GM12878 (cell line): Measurements from ENCODE around the gene PDLIM3. TPM values are rescaled to one million over a fixed set of nuclear protein-coding genes. Genes with fewer than 3 reads are reported as not detected.

ENCODE experiments used
- ATAC-seq: fragments of 200-7000 bp; cut with Tn5 transposase; 3 replicates; pipeline ENCODE4 v1.9.1; 2020; ENCODE audit warnings: mild to moderate bottlenecking, moderate library complexity
- BruUV-seq: library from RNA; stranded (reverse); fragments of 400-500 nt; replicated peaks from 2 replicates; lab custom pipeline; 2021; lab: Mats Ljungman, UMichigan
- CTCF ChIA-PET: fragments of 300-600 bp; sonication (Branson Sonifier 250); formaldehyde crosslinking; extraction: SDS; loops from one replicate; lab custom pipeline; 2021; ENCODE audit warnings: inconsistent platforms; lab: Yijun Ruan, JAX
- POLR2A ChIA-PET: fragments of 350-600 bp; formaldehyde crosslinking; extraction: SDS; loops from one replicate; lab custom pipeline; 2021; ENCODE audit warnings: inconsistent platforms; lab: Charles Lee
- RAD21 ChIA-PET: fragments of 300-600 bp; sonication (Branson Sonifier 250); formaldehyde crosslinking; loops from one replicate; lab custom pipeline; 2023; ENCODE audit warnings: antibody characterized with exemption; ENCODE audit not compliant: unreplicated experiment; lab: Charles Lee
- SMC1A ChIA-PET: fragments of 300-600 bp; sonication (Branson Sonifier 250); formaldehyde crosslinking; loops from one replicate; lab custom pipeline; 2023; ENCODE audit not compliant: unreplicated experiment, uncharacterized antibody; lab: Charles Lee
- DNase-seq: peaks from one replicate; pipeline ENCODE4 v3.0.0-alpha.2; 2011; ENCODE audit warnings: low read depth, low spot score
- FAIRE-seq: peaks from 3 replicates; lab custom pipeline; 2011; peaks lifted over from hg19 to GRCh38; lab: Jason Lieb, UNC
- H2AFZ ChIP-seq: 2 replicates; pipeline ENCODE4 v1.6.0; 2011; ENCODE audit warnings: low read depth, low read length, control low read depth; ENCODE audit not compliant: control insufficient read depth
- H3K27ac ChIP-seq: 2 replicates; pipeline ENCODE4 v1.5.1; 2011; ENCODE audit warnings: control low read depth; ENCODE audit not compliant: control insufficient read depth, insufficient read depth
- H3K27me3 ChIP-seq, 2 experiments: replicated peaks in 1 of 2; 2 replicates each; pipeline versions ENCODE4 v1.6.0 to v1.6.1; 2011; ENCODE audit warnings: low read length in 1 of 2; ENCODE audit not compliant: control insufficient read depth in 2 of 2, insufficient read depth in 2 of 2
- H3K36me3 ChIP-seq, 2 experiments: 2 replicates each; pipeline ENCODE4 v1.5.1; 2011; ENCODE audit warnings: low read length in 1 of 2; ENCODE audit not compliant: control insufficient read depth in 2 of 2, insufficient read depth in 2 of 2
- H3K4me1 ChIP-seq: 2 replicates; pipeline ENCODE4 v1.6.1; 2011; ENCODE audit warnings: mild to moderate bottlenecking, low read length, moderate library complexity, mixed read lengths; ENCODE audit not compliant: control insufficient read depth, insufficient read depth
- H3K4me2 ChIP-seq: 2 replicates; pipeline ENCODE4 v1.6.0; 2011; ENCODE audit warnings: control low read depth; ENCODE audit not compliant: control insufficient read depth, insufficient read depth
- H3K4me3 ChIP-seq: fragments of 200-600 bp; sonication (generic); 2 replicates; pipeline ENCODE4 v1.5.1; 2016
- H3K79me2 ChIP-seq: 2 replicates; pipeline ENCODE4 v1.6.0; 2011; ENCODE audit warnings: low read length; ENCODE audit not compliant: control insufficient read depth, insufficient read depth
- H3K9ac ChIP-seq: 2 replicates; pipeline ENCODE4 v1.8.0; 2011; ENCODE audit warnings: low read length, control low read depth, mixed read lengths; ENCODE audit not compliant: control insufficient read depth, insufficient read depth
- H3K9me3 ChIP-seq: replicated peaks from 3 replicates; pipeline ENCODE4 v1.5.1; 2011; ENCODE audit warnings: mild to moderate bottlenecking, low read length; ENCODE audit not compliant: control insufficient read depth, insufficient read depth
- H4K20me1 ChIP-seq: 2 replicates; pipeline ENCODE4 v1.6.0; 2011; ENCODE audit not compliant: control insufficient read depth, insufficient read depth
- ATF7 ChIP-seq: fragments of 450-650 bp; IDR thresholded peaks from 2 replicates; pipeline ENCODE4 v1.6.1; 2016; ENCODE audit warnings: low read depth, mild to moderate bottlenecking
- E4F1 ChIP-seq: fragments of 450-650 bp; IDR thresholded peaks from 2 replicates; pipeline ENCODE4 v1.6.1; 2018; ENCODE audit warnings: borderline replicate concordance, mild to moderate bottlenecking; ENCODE audit not compliant: partially characterized antibody
- HCFC1 ChIP-seq: fragments of 150-350 bp; IDR thresholded peaks from 2 replicates; pipeline ENCODE4 v1.6.1; 2014; ENCODE audit warnings: low read length
- HSF1 ChIP-seq: fragments of 150-350 bp; IDR thresholded peaks from 2 replicates; pipeline ENCODE4 v1.6.1; 2014; ENCODE audit warnings: mild to moderate bottlenecking, low read depth, low read length
- MXI1 ChIP-seq: fragments of 150-350 bp; IDR thresholded peaks from 2 replicates; pipeline ENCODE4 v1.6.1; 2011; ENCODE audit warnings: low read depth, mild to moderate bottlenecking, inconsistent platforms, low read length, improper control_type of control experiment
- POU2F2 ChIP-seq: IDR thresholded peaks from 3 replicates; pipeline ENCODE4 v1.6.1; 2011; ENCODE audit warnings: low read depth, mild to moderate bottlenecking, low read length, borderline replicate concordance
- STAT3 ChIP-seq: IDR thresholded peaks from 2 replicates; pipeline ENCODE4 v1.6.1; 2011; ENCODE audit warnings: low read depth, low read length, improper control_type of control experiment
- ZNF207 ChIP-seq: fragments of 450-650 bp; IDR thresholded peaks from 2 replicates; pipeline ENCODE4 v1.6.1; 2014; ENCODE audit warnings: antibody characterized with exemption, mild to moderate bottlenecking, borderline replicate concordance
- WGBS: methylation state at CpG from one replicate; pipeline ENCODE4 v1.1.6; 2016; ENCODE audit warnings: low lambda C conversion rate; ENCODE audit not compliant: insufficient replicate concordance, insufficient coverage; ENCODE audit errors: missing lambda C conversion rate; 5-methylcytosine and 5-hydroxymethylcytosine counted together
- in situ Hi-C: fragments of 300-500 bp; cut with MboI; formaldehyde crosslinking; loops from 9 replicates; pipeline ENCODE4 v1.14.3; 2018; ENCODE audit warnings: mixed read lengths
- intact Hi-C: fragments of 100-400 bp; cut with micrococcal nuclease; formaldehyde crosslinking; loops from one replicate; pipeline ENCODE4 v1.14.2; 2022; ENCODE audit not compliant: unreplicated experiment
- polyA plus RNA-seq, 11 experiments: library from polyadenylated mRNA; depleted of rRNA in 4 of 11; unstranded in 6 of 11; stranded (reverse) in 5 of 11; fragments of >200 nt; fragmentation: Nextera tagmentation in 4 of 11; fragmentation: Illumina TruSeq in 1 of 11; extraction: Ambion mirVana in 4 of 11; extraction: Trizol in 1 of 11; gene quantifications; 1 replicate in 1 of 11; 2 replicates in 10 of 11; pipeline versions ENCODE4 v1.2.1 to v1.2.3, GENCODE V29; 2011 to 2016; ENCODE audit warnings: inconsistent platforms in 2 of 11, missing spikeins in 2 of 11, low read depth in 1 of 11
- total RNA-seq, 4 experiments: library from RNA; depleted of rRNA in 3 of 4; stranded (reverse); fragments of >200 nt in 3 of 4; fragmentation: Illumina TruSeq in 1 of 4; extraction: Trizol in 1 of 4; gene quantifications; 2 replicates each; pipeline versions ENCODE4 v1.2.1 to v1.2.3, GENCODE V29; 2013 to 2021

Gene PDLIM3
- total and polyA plus RNA-seq, 10 of the 15 experiments (the other 5 are each of a cell fraction or from before 2014, with no cell fraction given), result 0.04 to 0.43 (median 0.08) TPM; not detected in 7

GRCh38 chr4:185562531-185562930, 27.2 kb upstream of the PDLIM3 start:
- no peak for TF ChIP-seq HCFC1
- no peak for TF ChIP-seq HSF1
- no peak for TF ChIP-seq ZNF207
- TF ChIP-seq E4F1, result no peak
- TF ChIP-seq MXI1, result no peak
- TF ChIP-seq POU2F2, result no peak
- no peak for TF ChIP-seq ATF7
- TF ChIP-seq STAT3, result no peak
- RAD21 ChIA-PET, result no interaction called here
- in situ Hi-C loops (no loop called here), intact Hi-C loops (no loop called here)
- Histone ChIP-seq H3K9me3 (peaks cover 2% of the 10 kb centered on the region; the same call in 2 of the 3 replicates), H3K4me2 (no peak overlapping the region), H3K27me3 (no peaks in the 10 kb centered on the region), H2AFZ (no peak overlapping the region), H3K36me3 (no peaks in the 10 kb centered on the region), H4K20me1 (no peaks in the 10 kb centered on the region), H3K9ac (no peak overlapping the region), H3K79me2 (no peaks in the 10 kb centered on the region), H3K27ac (no peak overlapping the region), H3K4me1 (no peaks in the 10 kb centered on the region; the same call in 1 of the 2 replicates), H3K4me3 (no peak overlapping the region)
- ATAC-seq (no peak), FAIRE-seq (no peak), DNase-seq (no peak)
- SMC1A ChIA-PET, result no interaction called here
- CTCF ChIA-PET, result no interaction called here
- POLR2A ChIA-PET, result no interaction called here
- no TSS peak for BruUV-seq
- WGBS, result 36% methylated on average over 3 of the region's 3 CpGs
